ENCODE results near the gene DAAM1. TPM values are rescaled to one million over a fixed set of nuclear protein-coding genes. Genes with fewer than 3 reads are reported as not detected.

DAAM1 gene
- total and polyA plus RNA-seq, 8 donors, result 5.8 to 204 (median 31.3) TPM

- Histone ChIP-seq H3K36me3 (peaks cover 0 to 2% (median 0%) of the 10 kb centered on the region in 4 donors), H3K4me1 (peaks cover 0 to 45% (median 20%) of the 10 kb centered on the region in 4 donors), H3K27ac (no peak overlapping the region), H3K27me3 (no peaks in the 10 kb centered on the region), H3K4me3 (no peak overlapping the region), H3K9me3 (no peaks in the 10 kb centered on the region)
- TF ChIP-seq POLR2AphosphoS5 (IDR thresholded peaks at IDR 0.05) (no peak), POLR2A (IDR thresholded peaks at IDR 0.05) (no peak), CTCF (IDR thresholded peaks at IDR 0.05) (no peak), EP300 (IDR thresholded peaks at IDR 0.05) (no peak)
- DNase-seq, result no peak
- intact Hi-C loops (cut with DNase I; ENCODE audit: low total_unique reads), result no loop called here
- whole genome bisulfite sequencing, 5 donors, result 72 to 86% (median 78%) methylated on average over 3 of the region's 3 CpGs
These were observed 40.0 kb downstream of the DAAM1 start for GRCh38 chr14:59228421-59228820.

GRCh38 chr14:59229653-59230406 lies 41.4 kb downstream of the DAAM1 start:
- Histone ChIP-seq H3K36me3 (no peaks in the 10 kb centered on the region), H3K4me1 (peaks cover 0 to 45% (median 14%) of the 10 kb centered on the region in 4 donors), H3K9me3 (no peaks in the 10 kb centered on the region), H3K4me3 (no peak overlapping the region), H3K27ac (no peak overlapping the region), H3K27me3 (no peaks in the 10 kb centered on the region)
- 79 to 88% (median 85%) methylated on average over 3 of the region's 3 CpGs for WGBS, 5 donors
- intact Hi-C loops (cut with DNase I; ENCODE audit: low total_unique reads), result no loop called here
- no peak for DNase-seq
- TF ChIP-seq CTCF (IDR thresholded peaks at IDR 0.05) (no peak), POLR2AphosphoS5 (IDR thresholded peaks at IDR 0.05) (no peak), EP300 (IDR thresholded peaks at IDR 0.05) (no peak), POLR2A (IDR thresholded peaks at IDR 0.05) (no peak)

- DNase-seq, result no peak
- Histone ChIP-seq H3K9me3 (no peaks in the 10 kb centered on the region), H3K27me3 (no peaks in the 10 kb centered on the region), H3K27ac (no peak overlapping the region), H3K4me3 (no peak overlapping the region), H3K36me3 (no peaks in the 10 kb centered on the region), H3K4me1 (peaks cover 0 to 36% (median 13%) of the 10 kb centered on the region in 4 donors)
- TF ChIP-seq EP300 (IDR thresholded peaks at IDR 0.05), result no peak
- TF ChIP-seq POLR2A (IDR thresholded peaks at IDR 0.05), result no peak
- TF ChIP-seq CTCF (IDR thresholded peaks at IDR 0.05), result no peak
- TF ChIP-seq POLR2AphosphoS5 (IDR thresholded peaks at IDR 0.05), result no peak
- intact Hi-C loops (cut with DNase I; ENCODE audit: low total_unique reads), result no loop called here
- 86 to 94% (median 89%) methylated on average over 4 of the region's 4 CpGs for WGBS, 5 donors
These were observed 47.7 kb downstream of the DAAM1 start for GRCh38 chr14:59236195-59236594.

GRCh38 chr14:59238216-59238615 lies 49.7 kb downstream of the DAAM1 start:
- no peak for TF ChIP-seq EP300 (IDR thresholded peaks at IDR 0.05)
- no peak for TF ChIP-seq POLR2AphosphoS5 (IDR thresholded peaks at IDR 0.05)
- TF ChIP-seq POLR2A (IDR thresholded peaks at IDR 0.05), result no peak
- TF ChIP-seq CTCF (IDR thresholded peaks at IDR 0.05), result no peak
- peaks cover 0 to 33% (median 14%) of the 10 kb centered on the region in 4 donors for H3K4me1 ChIP-seq
- no peaks in the 10 kb centered on the region for H3K36me3 ChIP-seq
- 74 to 87% (median 86%) methylated on average over 5 of the region's 5 CpGs for WGBS, 5 donors
- no peaks in the 10 kb centered on the region for H3K27me3 ChIP-seq
- H3K4me3 ChIP-seq, result no peak overlapping the region
- intact Hi-C loops (cut with DNase I; ENCODE audit: low total_unique reads), result no loop called here
- H3K27ac ChIP-seq, result no peak overlapping the region
- no peaks in the 10 kb centered on the region for H3K9me3 ChIP-seq
- no peak for DNase-seq
